Smooth muscle cell (in vitro differentiated cells): ENCODE results near the gene CDK6. TPM values are rescaled to one million over a fixed set of nuclear protein-coding genes. Genes with fewer than 3 reads are reported as not detected.

ENCODE experiments used
- DNase-seq: peaks from one replicate; lab custom pipeline; 2025; ENCODE audit not compliant: unreplicated experiment; lab: John Stamatoyannopoulos, UW
- H2AFZ ChIP-seq: fragments of 200-600 bp; sonication (generic); 2 replicates; pipeline ENCODE4 v1.6.0; 2016; ENCODE audit warnings: antibody characterized with exemption, low read depth, mild to moderate bottlenecking
- H3F3A ChIP-seq: fragments of 200-600 bp; sonication (generic); 2 replicates; pipeline ENCODE4 v1.6.0; 2017; ENCODE audit warnings: antibody characterized with exemption, low read depth
- H3K27ac ChIP-seq: fragments of 200-600 bp; sonication (generic); 2 replicates; pipeline ENCODE4 v1.5.1; 2016; ENCODE audit warnings: low read depth, mild to moderate bottlenecking
- H3K27me3 ChIP-seq: fragments of 200-600 bp; sonication (generic); 2 replicates; pipeline ENCODE4 v1.6.1; 2016; ENCODE audit warnings: low read depth, mild to moderate bottlenecking
- H3K36me3 ChIP-seq: fragments of 200-600 bp; sonication (generic); 2 replicates; pipeline ENCODE4 v1.5.1; 2016; ENCODE audit warnings: low read depth
- H3K4me1 ChIP-seq: fragments of 200-600 bp; sonication (generic); 2 replicates; pipeline ENCODE4 v1.5.1; 2016; ENCODE audit warnings: low read depth
- H3K4me2 ChIP-seq: fragments of 200-600 bp; sonication (generic); 2 replicates; pipeline ENCODE4 v1.6.0; 2016; ENCODE audit warnings: mild to moderate bottlenecking
- H3K4me3 ChIP-seq: fragments of 200-600 bp; sonication (generic); 2 replicates; pipeline ENCODE4 v1.5.1; 2016; ENCODE audit warnings: mild to moderate bottlenecking
- H3K79me2 ChIP-seq: fragments of 200-600 bp; sonication (generic); 2 replicates; pipeline ENCODE4 v1.6.0; 2016; ENCODE audit warnings: low read depth, mild to moderate bottlenecking
- H3K9ac ChIP-seq: fragments of 200-600 bp; sonication (generic); 2 replicates; pipeline ENCODE4 v1.6.0; 2016; ENCODE audit warnings: low read depth
- H3K9me3 ChIP-seq: fragments of 200-600 bp; sonication (generic); replicated peaks from 2 replicates; pipeline ENCODE4 v1.5.1; 2016; ENCODE audit warnings: low read depth
- H4K20me1 ChIP-seq: fragments of 200-600 bp; sonication (generic); 2 replicates; pipeline ENCODE4 v1.6.0; 2016; ENCODE audit warnings: low read depth
- CTCF ChIP-seq: fragments of 200-600 bp; sonication (generic); IDR thresholded peaks from 2 replicates; pipeline ENCODE4 v1.5.1; 2017; ENCODE audit warnings: borderline replicate concordance, mild to moderate bottlenecking, antibody characterized with exemption; ENCODE audit not compliant: insufficient read depth, poor library complexity, severe bottlenecking
- WGBS: methylation state at CpG from one replicate; pipeline ENCODE4 v1.1.7; 2016; ENCODE audit warnings: low lambda C conversion rate; 5-methylcytosine and 5-hydroxymethylcytosine counted together
- polyA plus RNA-seq: library from polyadenylated mRNA; unstranded; fragments of >200 nt; fragmentation: Nextera tagmentation; extraction: Ambion mirVana; gene quantifications from 2 replicates; pipeline ENCODE4 v1.2.1, GENCODE V29; 2016
- total RNA-seq: library from RNA; depleted of rRNA; stranded (reverse); fragments of >200 nt; gene quantifications from 2 replicates; pipeline ENCODE4 v1.2.3, GENCODE V29; 2014

Gene CDK6
- total and polyA plus RNA-seq, 2 experiments from 2014 or later = 34.2 to 99.2 TPM

DNA sequence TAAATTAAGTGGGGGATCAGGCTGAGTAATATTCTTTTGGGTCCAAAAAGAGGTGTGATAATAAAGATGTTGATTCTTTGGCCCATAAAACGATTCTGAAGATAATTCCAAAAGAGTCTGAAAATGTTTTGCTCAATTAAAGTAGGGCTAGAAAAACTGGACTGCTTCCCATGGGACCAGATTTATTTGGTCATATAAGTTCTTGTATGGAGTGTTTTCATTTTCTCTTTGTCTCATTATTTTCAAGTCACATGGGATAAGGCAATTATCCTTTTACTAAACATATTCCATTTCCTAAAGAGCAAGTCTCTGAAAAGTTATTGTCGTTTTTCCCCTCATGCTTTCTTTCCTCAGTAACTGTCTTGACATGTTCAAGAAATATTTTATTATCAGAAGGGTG is 41.5 kb downstream of the CDK6 start:
- Histone ChIP-seq H3K27me3 (no peaks in the 10 kb centered on the region), H3K4me2 (no peak overlapping the region), H3F3A (peaks cover 4% of the 10 kb centered on the region), H2AFZ (no peak overlapping the region), H4K20me1 (peaks cover 91% of the 10 kb centered on the region), H3K9me3 (no peaks in the 10 kb centered on the region), H3K36me3 (no peaks in the 10 kb centered on the region), H3K9ac (no peak overlapping the region), H3K4me1 (peaks cover 25% of the 10 kb centered on the region), H3K27ac (peak overlapping the region; percentile 17), H3K79me2 (peaks cover 99% of the 10 kb centered on the region), H3K4me3 (no peak overlapping the region)
- no peak for DNase-seq
- no peak for TF ChIP-seq CTCF
- 77% methylated on average over 2 of the region's 2 CpGs for WGBS

GRCh38 chr7:92794391-92794790 is 42.0 kb downstream of the CDK6 start:
- Histone ChIP-seq H3K79me2 (peaks cover 99% of the 10 kb centered on the region), H3K4me2 (no peak overlapping the region), H3K27me3 (no peaks in the 10 kb centered on the region), H2AFZ (no peak overlapping the region), H3K27ac (peak overlapping the region; percentile 17), H3K4me1 (peaks cover 25% of the 10 kb centered on the region), H3K9me3 (no peaks in the 10 kb centered on the region), H3K36me3 (no peaks in the 10 kb centered on the region), H3F3A (peaks cover 4% of the 10 kb centered on the region), H3K9ac (no peak overlapping the region), H4K20me1 (peaks cover 87% of the 10 kb centered on the region), H3K4me3 (no peak overlapping the region)
- no peak for DNase-seq
- TF ChIP-seq CTCF = no peak
- WGBS = 62% methylated on average over 4 of the region's 4 CpGs

DNA sequence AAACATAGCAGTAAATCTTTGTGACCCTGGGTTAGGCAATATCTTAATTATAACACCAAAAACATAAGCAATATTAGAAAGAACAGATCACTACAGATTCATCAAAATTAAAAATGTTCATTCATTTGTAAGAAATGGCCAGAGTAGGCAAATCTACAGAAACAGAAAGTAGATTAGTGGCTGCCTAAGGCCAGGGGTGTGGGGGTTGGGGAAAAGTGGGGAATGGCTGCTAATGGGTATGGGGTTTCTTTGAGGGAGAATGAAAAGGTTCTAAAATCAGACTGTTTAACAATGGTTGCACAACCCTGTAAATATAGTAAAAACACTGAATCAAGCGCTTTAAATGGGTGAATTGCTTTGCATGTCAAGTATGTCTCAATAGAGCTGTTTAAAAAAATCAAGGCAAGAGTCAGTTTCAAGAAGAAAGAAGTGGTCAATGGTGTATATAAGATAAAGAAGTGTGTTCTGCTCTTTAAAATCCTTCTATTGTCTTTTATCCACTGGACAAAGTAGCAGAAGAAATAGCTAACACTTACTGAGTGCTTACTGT is 42.6 kb downstream of the CDK6 start:
- no peaks in the 10 kb centered on the region for H3K27me3 ChIP-seq
- peaks cover 80% of the 10 kb centered on the region for H4K20me1 ChIP-seq
- H3K9ac ChIP-seq = no peak overlapping the region
- H3K4me2 ChIP-seq = no peak overlapping the region
- peaks cover 100% of the 10 kb centered on the region for H3K79me2 ChIP-seq
- no peaks in the 10 kb centered on the region for H3K36me3 ChIP-seq
- H3K4me1 ChIP-seq = peaks cover 25% of the 10 kb centered on the region
- no peak overlapping the region for H3K27ac ChIP-seq
- 92% methylated on average over 1 of the region's 1 CpG for WGBS
- TF ChIP-seq CTCF = no peak
- no peak overlapping the region for H2AFZ ChIP-seq
- no peaks in the 10 kb centered on the region for H3K9me3 ChIP-seq
- H3F3A ChIP-seq = peaks cover 4% of the 10 kb centered on the region
- H3K4me3 ChIP-seq = no peak overlapping the region
- DNase-seq = no peak

DNA sequence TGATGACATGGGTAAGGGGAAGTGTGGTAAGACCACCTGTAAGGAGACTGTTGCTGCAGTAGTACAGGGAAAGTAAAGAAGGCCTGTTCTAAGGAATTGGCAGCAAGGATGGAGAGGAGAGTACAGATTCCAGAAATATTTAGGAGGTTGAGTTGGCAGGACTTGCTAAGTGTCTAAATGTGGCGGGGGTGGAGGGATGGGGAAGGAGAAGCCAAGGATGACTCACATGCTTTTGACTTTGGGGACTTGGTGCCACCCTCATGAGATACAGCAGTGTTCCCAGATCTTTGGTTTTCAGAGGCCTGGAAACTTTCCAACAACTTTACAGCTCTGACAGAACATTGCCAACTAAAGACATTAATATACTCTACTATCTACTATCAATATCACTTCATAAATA is 45.4 kb downstream of the CDK6 start:
- no peak for DNase-seq
- WGBS = 59% methylated on average over 1 of the region's 1 CpG
- Histone ChIP-seq H3K79me2 (peaks cover 99% of the 10 kb centered on the region), H3K27ac (peak overlapping the region; percentile 35), H3K9me3 (no peaks in the 10 kb centered on the region), H2AFZ (no peak overlapping the region), H3K4me2 (peak overlapping the region; percentile 15), H3K27me3 (no peaks in the 10 kb centered on the region), H3K36me3 (no peaks in the 10 kb centered on the region), H3F3A (peaks cover 8% of the 10 kb centered on the region), H3K4me1 (peaks cover 24% of the 10 kb centered on the region), H3K9ac (no peak overlapping the region), H3K4me3 (no peak overlapping the region), H4K20me1 (peaks cover 62% of the 10 kb centered on the region)
- TF ChIP-seq CTCF = no peak
